ENCODE data around the gene PRR9.
A peak's percentile ranks its signal among the peaks of the same experiment; 100 is the strongest.
"Not testable (repeated sequence)": the region's sequence is repeated elsewhere in the genome, so short reads cannot be mapped to it uniquely, and the experiment has no call there.

DNA sequence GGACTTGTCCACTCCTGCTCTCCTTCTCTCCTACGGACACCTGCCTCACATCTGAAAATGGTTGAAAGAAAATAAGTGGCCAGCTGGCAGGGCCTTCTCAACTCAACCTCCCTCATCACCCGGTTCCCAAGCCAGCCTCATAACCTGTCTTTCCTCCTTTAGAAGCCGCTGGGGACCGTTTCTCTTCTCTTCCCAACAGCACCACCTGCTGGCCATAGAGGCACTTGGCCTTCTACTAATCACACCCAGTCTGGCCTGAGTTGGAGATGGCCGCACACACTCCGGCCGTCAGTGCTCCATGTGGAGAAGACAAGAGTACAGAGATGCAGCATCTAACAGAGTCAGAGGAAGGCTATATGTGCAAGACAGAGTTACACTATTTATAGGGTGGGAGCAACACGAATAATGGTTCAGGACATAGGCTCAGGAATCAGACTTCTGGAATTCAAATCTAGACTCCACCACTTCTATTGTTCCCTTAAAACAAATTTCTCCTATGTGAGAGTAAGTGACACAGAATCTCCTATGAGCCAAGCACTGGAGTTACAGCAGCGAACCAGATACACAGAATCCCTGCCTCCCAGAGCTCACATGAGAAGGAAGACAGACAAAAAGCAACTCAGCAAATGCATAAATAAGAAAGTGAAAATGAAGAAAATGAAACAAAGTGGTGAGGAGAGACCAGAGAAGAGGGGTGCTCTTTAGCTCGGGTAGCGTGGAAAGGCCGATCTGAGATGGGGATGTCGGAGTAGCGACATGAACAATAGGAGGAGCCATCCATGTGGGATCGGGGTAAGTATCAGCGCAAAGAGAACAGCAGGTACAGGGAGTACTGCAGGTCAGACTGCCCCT is 5.9 kb downstream of the PRR9 start:
- TF ChIP-seq, protein P1, sequence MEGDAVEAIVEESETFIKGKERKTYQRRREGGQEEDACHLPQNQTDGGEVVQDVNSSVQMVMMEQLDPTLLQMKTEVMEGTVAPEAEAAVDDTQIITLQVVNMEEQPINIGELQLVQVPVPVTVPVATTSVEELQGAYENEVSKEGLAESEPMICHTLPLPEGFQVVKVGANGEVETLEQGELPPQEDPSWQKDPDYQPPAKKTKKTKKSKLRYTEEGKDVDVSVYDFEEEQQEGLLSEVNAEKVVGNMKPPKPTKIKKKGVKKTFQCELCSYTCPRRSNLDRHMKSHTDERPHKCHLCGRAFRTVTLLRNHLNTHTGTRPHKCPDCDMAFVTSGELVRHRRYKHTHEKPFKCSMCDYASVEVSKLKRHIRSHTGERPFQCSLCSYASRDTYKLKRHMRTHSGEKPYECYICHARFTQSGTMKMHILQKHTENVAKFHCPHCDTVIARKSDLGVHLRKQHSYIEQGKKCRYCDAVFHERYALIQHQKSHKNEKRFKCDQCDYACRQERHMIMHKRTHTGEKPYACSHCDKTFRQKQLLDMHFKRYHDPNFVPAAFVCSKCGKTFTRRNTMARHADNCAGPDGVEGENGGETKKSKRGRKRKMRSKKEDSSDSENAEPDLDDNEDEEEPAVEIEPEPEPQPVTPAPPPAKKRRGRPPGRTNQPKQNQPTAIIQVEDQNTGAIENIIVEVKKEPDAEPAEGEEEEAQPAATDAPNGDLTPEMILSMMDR (IDR thresholded peaks at IDR 0.05; ENCODE audit: borderline replicate concordance, extremely low read depth, low read length, poor library complexity, severe bottlenecking) = peak; percentile 69
- TF ChIP-seq EZH2 (IDR thresholded peaks at IDR 0.05; ENCODE audit: borderline replicate concordance, low read depth, low read length, severe bottlenecking) = not testable (repeated sequence)

Measured in DND-41 (cell line).